GM12878 (cell line): ENCODE data around the gene TMEM140. TPM values are rescaled to one million over a fixed set of nuclear protein-coding genes. Genes with fewer than 3 reads are reported as not detected.

Experiments
- ATAC-seq: fragments of 200-7000 bp; cut with Tn5 transposase; 3 replicates; pipeline ENCODE4 v1.9.1; 2020; ENCODE audit warnings: mild to moderate bottlenecking, moderate library complexity
- BruUV-seq: library from RNA; stranded (reverse); fragments of 400-500 nt; replicated peaks from 2 replicates; lab custom pipeline; 2021; lab: Mats Ljungman, UMichigan
- CTCF ChIA-PET: fragments of 300-600 bp; sonication (Branson Sonifier 250); formaldehyde crosslinking; extraction: SDS; loops from one replicate; lab custom pipeline; 2021; ENCODE audit warnings: inconsistent platforms; lab: Yijun Ruan, JAX
- POLR2A ChIA-PET: fragments of 350-600 bp; formaldehyde crosslinking; extraction: SDS; loops from one replicate; lab custom pipeline; 2021; ENCODE audit warnings: inconsistent platforms; lab: Charles Lee
- RAD21 ChIA-PET: fragments of 300-600 bp; sonication (Branson Sonifier 250); formaldehyde crosslinking; loops from one replicate; lab custom pipeline; 2023; ENCODE audit warnings: antibody characterized with exemption; ENCODE audit not compliant: unreplicated experiment; lab: Charles Lee
- SMC1A ChIA-PET: fragments of 300-600 bp; sonication (Branson Sonifier 250); formaldehyde crosslinking; loops from one replicate; lab custom pipeline; 2023; ENCODE audit not compliant: unreplicated experiment, uncharacterized antibody; lab: Charles Lee
- DNase-seq: peaks from one replicate; pipeline ENCODE4 v3.0.0-alpha.2; 2011; ENCODE audit warnings: low read depth, low spot score
- FAIRE-seq: peaks from 3 replicates; lab custom pipeline; 2011; peaks lifted over from hg19 to GRCh38; lab: Jason Lieb, UNC
- H2AFZ ChIP-seq: 2 replicates; pipeline ENCODE4 v1.6.0; 2011; ENCODE audit warnings: low read depth, low read length, control low read depth; ENCODE audit not compliant: control insufficient read depth
- H3K27ac ChIP-seq: 2 replicates; pipeline ENCODE4 v1.5.1; 2011; ENCODE audit warnings: control low read depth; ENCODE audit not compliant: control insufficient read depth, insufficient read depth
- H3K27me3 ChIP-seq, 2 experiments: replicated peaks in 1 of 2; 2 replicates each; pipeline versions ENCODE4 v1.6.0 to v1.6.1; 2011; ENCODE audit warnings: low read length in 1 of 2; ENCODE audit not compliant: control insufficient read depth in 2 of 2, insufficient read depth in 2 of 2
- H3K36me3 ChIP-seq, 2 experiments: 2 replicates each; pipeline ENCODE4 v1.5.1; 2011; ENCODE audit warnings: low read length in 1 of 2; ENCODE audit not compliant: control insufficient read depth in 2 of 2, insufficient read depth in 2 of 2
- H3K4me1 ChIP-seq: 2 replicates; pipeline ENCODE4 v1.6.1; 2011; ENCODE audit warnings: mild to moderate bottlenecking, low read length, moderate library complexity, mixed read lengths; ENCODE audit not compliant: control insufficient read depth, insufficient read depth
- H3K4me2 ChIP-seq: 2 replicates; pipeline ENCODE4 v1.6.0; 2011; ENCODE audit warnings: control low read depth; ENCODE audit not compliant: control insufficient read depth, insufficient read depth
- H3K4me3 ChIP-seq: fragments of 200-600 bp; sonication (generic); 2 replicates; pipeline ENCODE4 v1.5.1; 2016
- H3K79me2 ChIP-seq: 2 replicates; pipeline ENCODE4 v1.6.0; 2011; ENCODE audit warnings: low read length; ENCODE audit not compliant: control insufficient read depth, insufficient read depth
- H3K9ac ChIP-seq: 2 replicates; pipeline ENCODE4 v1.8.0; 2011; ENCODE audit warnings: low read length, control low read depth, mixed read lengths; ENCODE audit not compliant: control insufficient read depth, insufficient read depth
- H3K9me3 ChIP-seq: replicated peaks from 3 replicates; pipeline ENCODE4 v1.5.1; 2011; ENCODE audit warnings: mild to moderate bottlenecking, low read length; ENCODE audit not compliant: control insufficient read depth, insufficient read depth
- H4K20me1 ChIP-seq: 2 replicates; pipeline ENCODE4 v1.6.0; 2011; ENCODE audit not compliant: control insufficient read depth, insufficient read depth
- ATF3 ChIP-seq: IDR thresholded peaks from 2 replicates; pipeline ENCODE4 v1.6.1; 2011; ENCODE audit warnings: low read depth, mild to moderate bottlenecking, low read length, moderate library complexity, borderline replicate concordance; ENCODE audit errors: extremely low read depth
- BCL11A ChIP-seq: IDR thresholded peaks from 2 replicates; pipeline ENCODE4 v1.6.1; 2011; ENCODE audit warnings: low read depth, low read length
- EZH2 ChIP-seq: IDR thresholded peaks from 2 replicates; pipeline ENCODE4 v1.6.1; 2012; ENCODE audit warnings: low read depth, mild to moderate bottlenecking, control low read depth, inconsistent platforms, low read length, borderline replicate concordance; ENCODE audit not compliant: control insufficient read depth
- IKZF2 ChIP-seq, 2 experiments: fragments of 450-650 bp; IDR thresholded peaks; 2 replicates each; pipeline ENCODE4 v1.6.1; 2017; ENCODE audit warnings: mild to moderate bottlenecking in 2 of 2, moderate library complexity in 2 of 2
- PAX5 ChIP-seq: IDR thresholded peaks from 2 replicates; pipeline ENCODE4 v1.6.1; 2011; ENCODE audit warnings: low read depth, low read length, borderline replicate concordance
- RAD51 ChIP-seq: fragments of 450-650 bp; IDR thresholded peaks from 2 replicates; pipeline ENCODE4 v1.6.1; 2016; ENCODE audit warnings: moderate library complexity, mild to moderate bottlenecking, inconsistent platforms
- RFX5 ChIP-seq: IDR thresholded peaks from 2 replicates; pipeline ENCODE4 v1.6.1; 2011; ENCODE audit warnings: low read depth, low read length, improper control_type of control experiment
- SPI1 ChIP-seq: IDR thresholded peaks from 2 replicates; pipeline ENCODE4 v1.6.1; 2011; ENCODE audit warnings: low read depth, mild to moderate bottlenecking, low read length, moderate library complexity, borderline replicate concordance; ENCODE audit not compliant: insufficient read depth
- USF2 ChIP-seq: IDR thresholded peaks from 2 replicates; pipeline ENCODE4 v1.6.1; 2011; ENCODE audit warnings: low read depth, low read length, improper control_type of control experiment, borderline replicate concordance
- WGBS: methylation state at CpG from one replicate; pipeline ENCODE4 v1.1.6; 2016; ENCODE audit warnings: low lambda C conversion rate; ENCODE audit not compliant: insufficient replicate concordance, insufficient coverage; ENCODE audit errors: missing lambda C conversion rate; 5-methylcytosine and 5-hydroxymethylcytosine counted together
- in situ Hi-C: fragments of 300-500 bp; cut with MboI; formaldehyde crosslinking; loops from 9 replicates; pipeline ENCODE4 v1.14.3; 2018; ENCODE audit warnings: mixed read lengths
- intact Hi-C: fragments of 100-400 bp; cut with micrococcal nuclease; formaldehyde crosslinking; loops from one replicate; pipeline ENCODE4 v1.14.2; 2022; ENCODE audit not compliant: unreplicated experiment
- polyA plus RNA-seq, 11 experiments: library from polyadenylated mRNA; depleted of rRNA in 4 of 11; unstranded in 6 of 11; stranded (reverse) in 5 of 11; fragments of >200 nt; fragmentation: Nextera tagmentation in 4 of 11; fragmentation: Illumina TruSeq in 1 of 11; extraction: Ambion mirVana in 4 of 11; extraction: Trizol in 1 of 11; gene quantifications; 1 replicate in 1 of 11; 2 replicates in 10 of 11; pipeline versions ENCODE4 v1.2.1 to v1.2.3, GENCODE V29; 2011 to 2016; ENCODE audit warnings: inconsistent platforms in 2 of 11, missing spikeins in 2 of 11, low read depth in 1 of 11
- total RNA-seq, 4 experiments: library from RNA; depleted of rRNA in 3 of 4; stranded (reverse); fragments of >200 nt in 3 of 4; fragmentation: Illumina TruSeq in 1 of 4; extraction: Trizol in 1 of 4; gene quantifications; 2 replicates each; pipeline versions ENCODE4 v1.2.1 to v1.2.3, GENCODE V29; 2013 to 2021
- TF ChIP-seq, protein P1 (sequence below): fragments of 450-650 bp; IDR thresholded peaks from 2 replicates; pipeline ENCODE4 v1.6.1; 2016; ENCODE audit warnings: mild to moderate bottlenecking
- TF ChIP-seq, protein P2 (sequence below): IDR thresholded peaks from 2 replicates; pipeline ENCODE4 v1.6.1; 2011; ENCODE audit warnings: mild to moderate bottlenecking, low read depth, low read length, moderate library complexity; ENCODE audit not compliant: insufficient replicate concordance
- TF ChIP-seq, protein P3 (sequence below): fragments of 450-650 bp; IDR thresholded peaks from 2 replicates; pipeline ENCODE4 v1.6.1; 2017; ENCODE audit warnings: borderline replicate concordance

The TMEM140 gene
- total and polyA plus RNA-seq, 10 of the 15 experiments (the other 5 are each of a cell fraction or from before 2014, with no cell fraction given) = 0.85 to 20.7 (median 3.3) TPM

GRCh38 chr7:135208102-135208793 lies 60.4 kb downstream of the TMEM140 start (continued):
- peak; percentile 80 for TF ChIP-seq RAD51
- peak; percentile 13; the same call in 1 of the 2 replicates for TF ChIP-seq USF2
- TF ChIP-seq, protein P1, sequence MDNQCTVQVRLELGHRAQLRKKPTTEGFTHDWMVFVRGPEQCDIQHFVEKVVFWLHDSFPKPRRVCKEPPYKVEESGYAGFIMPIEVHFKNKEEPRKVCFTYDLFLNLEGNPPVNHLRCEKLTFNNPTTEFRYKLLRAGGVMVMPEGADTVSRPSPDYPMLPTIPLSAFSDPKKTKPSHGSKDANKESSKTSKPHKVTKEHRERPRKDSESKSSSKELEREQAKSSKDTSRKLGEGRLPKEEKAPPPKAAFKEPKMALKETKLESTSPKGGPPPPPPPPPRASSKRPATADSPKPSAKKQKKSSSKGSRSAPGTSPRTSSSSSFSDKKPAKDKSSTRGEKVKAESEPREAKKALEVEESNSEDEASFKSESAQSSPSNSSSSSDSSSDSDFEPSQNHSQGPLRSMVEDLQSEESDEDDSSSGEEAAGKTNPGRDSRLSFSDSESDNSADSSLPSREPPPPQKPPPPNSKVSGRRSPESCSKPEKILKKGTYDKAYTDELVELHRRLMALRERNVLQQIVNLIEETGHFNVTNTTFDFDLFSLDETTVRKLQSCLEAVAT = 0 out of 2 replicates have a peak, but pooled peaks have one; percentile 44
- TF ChIP-seq, protein P2, sequence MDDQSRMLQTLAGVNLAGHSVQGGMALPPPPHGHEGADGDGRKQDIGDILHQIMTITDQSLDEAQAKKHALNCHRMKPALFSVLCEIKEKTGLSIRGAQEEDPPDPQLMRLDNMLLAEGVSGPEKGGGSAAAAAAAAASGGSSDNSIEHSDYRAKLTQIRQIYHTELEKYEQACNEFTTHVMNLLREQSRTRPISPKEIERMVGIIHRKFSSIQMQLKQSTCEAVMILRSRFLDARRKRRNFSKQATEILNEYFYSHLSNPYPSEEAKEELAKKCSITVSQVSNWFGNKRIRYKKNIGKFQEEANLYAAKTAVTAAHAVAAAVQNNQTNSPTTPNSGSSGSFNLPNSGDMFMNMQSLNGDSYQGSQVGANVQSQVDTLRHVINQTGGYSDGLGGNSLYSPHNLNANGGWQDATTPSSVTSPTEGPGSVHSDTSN = peak; percentile 78
- TF ChIP-seq, all 136 proteins: peak for 10

- POLR2A ChIA-PET = interaction anchor here (0.6 to 10.8 kb wide), 16 partner anchors 9 to 223 kb away, joined by 3 to 299 read pairs (median 6); partner anchors contain the start of genes AGBL3, CYREN and TMEM140
- CTCF ChIA-PET = interaction anchor here (1.0 to 10.4 kb wide), 10 partner anchors 16 to 560 kb away, joined by 3 to 109 read pairs (median 6); partner anchors contain the start of gene CYREN
- no peaks in the 10 kb centered on the region; the same call in 2 of the 3 replicates for H3K9me3 ChIP-seq
- in situ Hi-C loops = no loop called here
- H3K4me2 ChIP-seq = peak overlapping the region; percentile 99
- no peak for FAIRE-seq
- no peaks in the 10 kb centered on the region for H4K20me1 ChIP-seq
- RAD21 ChIA-PET = interaction anchor here (1.0 to 11.2 kb wide), 11 partner anchors 15 to 222 kb away, joined by 3 to 230 read pairs (median 10); partner anchors contain the start of genes AGBL3, CYREN and TMEM140
- no peak for ATAC-seq
- WGBS = 87% methylated on average over 7 of the region's 7 CpGs
- peaks cover 56% of the 10 kb centered on the region for H3K79me2 ChIP-seq
- peaks cover 1 to 14% of the 10 kb centered on the region in 2 experiments; a peak in 2 of 4 replicates for H3K36me3 ChIP-seq
- peak overlapping the region; percentile 24 for H3K9ac ChIP-seq
- peaks cover 44% of the 10 kb centered on the region for H3K4me1 ChIP-seq
- intact Hi-C loops = no loop called here
- no peak for DNase-seq
- H3K27me3 ChIP-seq = no peaks in the 10 kb centered on the region
- BruUV-seq = TSS peak; percentile 43
- SMC1A ChIA-PET = interaction anchor here (0.6 to 10.8 kb wide), 20 partner anchors 9 to 575 kb away, joined by 3 to 251 read pairs (median 8); partner anchors contain the start of genes AGBL3, CYREN and TMEM140
- peak overlapping the region; percentile 92 for H3K27ac ChIP-seq
- no peak overlapping the region for H2AFZ ChIP-seq
- H3K4me3 ChIP-seq = peak overlapping the region; percentile 99
- TF ChIP-seq BCL11A (no peak), RAD51 (no peak), SPI1 (no peak), IKZF2 (IDR thresholded peaks at IDR 0.05) (peak in 1 of 2 experiments; percentile 21; a peak in 2 of 4 replicates), RFX5 (no peak), ATF3 (no peak), PAX5 (no peak), EZH2 (no peak)
- TF ChIP-seq, protein P3, sequence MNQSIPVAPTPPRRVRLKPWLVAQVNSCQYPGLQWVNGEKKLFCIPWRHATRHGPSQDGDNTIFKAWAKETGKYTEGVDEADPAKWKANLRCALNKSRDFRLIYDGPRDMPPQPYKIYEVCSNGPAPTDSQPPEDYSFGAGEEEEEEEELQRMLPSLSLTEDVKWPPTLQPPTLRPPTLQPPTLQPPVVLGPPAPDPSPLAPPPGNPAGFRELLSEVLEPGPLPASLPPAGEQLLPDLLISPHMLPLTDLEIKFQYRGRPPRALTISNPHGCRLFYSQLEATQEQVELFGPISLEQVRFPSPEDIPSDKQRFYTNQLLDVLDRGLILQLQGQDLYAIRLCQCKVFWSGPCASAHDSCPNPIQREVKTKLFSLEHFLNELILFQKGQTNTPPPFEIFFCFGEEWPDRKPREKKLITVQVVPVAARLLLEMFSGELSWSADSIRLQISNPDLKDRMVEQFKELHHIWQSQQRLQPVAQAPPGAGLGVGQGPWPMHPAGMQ = no peak
These were observed 61.5 kb downstream of the TMEM140 start for GRCh38 chr7:135209225-135209834.
